ENCODE data around the gene ATP6V0A1.

ATP6V0A1 gene

DNA sequence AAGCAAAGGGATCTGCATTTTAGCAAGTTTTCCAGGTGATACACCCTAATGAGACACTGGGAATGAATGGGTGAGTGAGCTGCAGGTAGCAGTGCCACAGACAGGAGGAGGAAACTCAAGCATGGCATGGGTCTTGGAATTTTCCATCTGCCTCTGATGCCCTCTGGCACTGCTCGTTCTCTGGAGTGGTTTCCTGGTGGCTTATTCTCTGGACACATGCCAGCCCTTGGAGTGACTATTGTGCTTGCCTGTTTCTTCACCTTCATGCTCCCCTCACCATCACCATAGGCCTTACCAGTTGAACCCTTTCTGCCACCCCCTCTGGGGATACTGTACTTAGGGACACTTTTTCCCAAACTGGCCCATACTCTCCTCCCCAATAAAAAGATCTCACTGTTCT, 104.9 kb downstream of the ATP6V0A1 start:
- TF ChIP-seq, protein P1, sequence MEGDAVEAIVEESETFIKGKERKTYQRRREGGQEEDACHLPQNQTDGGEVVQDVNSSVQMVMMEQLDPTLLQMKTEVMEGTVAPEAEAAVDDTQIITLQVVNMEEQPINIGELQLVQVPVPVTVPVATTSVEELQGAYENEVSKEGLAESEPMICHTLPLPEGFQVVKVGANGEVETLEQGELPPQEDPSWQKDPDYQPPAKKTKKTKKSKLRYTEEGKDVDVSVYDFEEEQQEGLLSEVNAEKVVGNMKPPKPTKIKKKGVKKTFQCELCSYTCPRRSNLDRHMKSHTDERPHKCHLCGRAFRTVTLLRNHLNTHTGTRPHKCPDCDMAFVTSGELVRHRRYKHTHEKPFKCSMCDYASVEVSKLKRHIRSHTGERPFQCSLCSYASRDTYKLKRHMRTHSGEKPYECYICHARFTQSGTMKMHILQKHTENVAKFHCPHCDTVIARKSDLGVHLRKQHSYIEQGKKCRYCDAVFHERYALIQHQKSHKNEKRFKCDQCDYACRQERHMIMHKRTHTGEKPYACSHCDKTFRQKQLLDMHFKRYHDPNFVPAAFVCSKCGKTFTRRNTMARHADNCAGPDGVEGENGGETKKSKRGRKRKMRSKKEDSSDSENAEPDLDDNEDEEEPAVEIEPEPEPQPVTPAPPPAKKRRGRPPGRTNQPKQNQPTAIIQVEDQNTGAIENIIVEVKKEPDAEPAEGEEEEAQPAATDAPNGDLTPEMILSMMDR (IDR thresholded peaks at IDR 0.05; ENCODE audit: borderline replicate concordance, control extremely low read depth, extremely low read depth, insufficient read depth, missing control alignments) = no peak
- no peak for DNase-seq (ENCODE audit: low spot score)
- in situ Hi-C loops (cut with MboI; ENCODE audit: low sequenced_read_pairs, unreplicated experiment) = no loop called here

DNA sequence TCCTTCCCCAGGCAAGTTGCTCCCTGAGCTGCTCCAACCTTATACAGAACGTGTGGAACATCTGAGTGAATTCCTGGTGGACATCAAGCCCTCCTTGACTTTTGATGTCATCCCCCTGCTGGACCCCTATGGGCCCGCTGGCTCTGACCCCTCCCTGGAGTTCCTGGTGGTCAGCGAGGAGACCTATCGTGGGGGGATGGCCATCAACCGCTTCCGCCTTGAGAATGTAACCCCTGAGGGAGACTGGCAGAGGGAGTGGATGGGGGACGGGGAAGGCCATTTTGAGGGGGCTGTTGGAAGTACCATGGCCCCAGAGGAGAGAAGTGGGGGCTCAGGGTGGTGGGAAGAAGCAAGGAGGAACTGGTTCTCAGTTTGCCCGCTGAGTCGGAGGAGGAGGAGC, 105.3 kb downstream of the ATP6V0A1 start:
- TF ChIP-seq, protein P1 (IDR thresholded peaks at IDR 0.05; ENCODE audit: borderline replicate concordance, control extremely low read depth, extremely low read depth, insufficient read depth, missing control alignments) = no peak
- no peak for DNase-seq (ENCODE audit: low spot score)
- in situ Hi-C loops (cut with MboI; ENCODE audit: low sequenced_read_pairs, unreplicated experiment) = no loop called here

DNA sequence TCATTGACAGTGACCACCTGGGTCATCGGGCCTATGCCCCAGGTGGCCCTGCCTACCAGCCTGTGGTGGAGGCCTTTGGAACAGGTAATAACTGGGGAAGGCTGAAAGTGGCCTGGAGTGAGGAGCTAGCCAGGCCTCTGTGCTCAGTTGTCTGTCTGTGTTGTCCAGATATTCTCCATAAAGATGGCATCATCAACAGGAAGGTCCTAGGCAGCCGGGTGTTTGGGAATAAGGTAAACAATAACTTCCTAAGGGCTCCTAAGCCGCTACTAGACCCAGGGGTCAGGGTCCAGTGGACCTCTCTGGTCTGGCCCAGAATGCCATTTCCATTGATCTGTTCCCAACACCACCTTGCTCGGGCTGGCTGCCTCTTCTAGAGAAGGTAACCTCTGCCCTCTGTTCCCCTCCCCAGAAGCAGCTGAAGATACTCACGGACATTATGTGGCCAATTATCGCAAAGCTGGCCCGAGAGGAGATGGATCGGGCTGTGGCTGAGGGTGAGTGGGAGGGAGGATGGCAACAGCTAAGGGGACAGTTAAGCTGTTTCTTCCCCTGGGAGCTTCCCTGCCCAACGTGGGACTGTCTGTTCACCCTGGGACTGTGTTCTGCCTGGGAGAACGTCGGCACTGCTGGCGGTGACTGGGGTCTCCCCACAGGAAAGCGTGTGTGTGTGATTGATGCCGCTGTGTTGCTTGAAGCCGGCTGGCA, 106.3 kb downstream of the ATP6V0A1 start:
- in situ Hi-C loops (cut with MboI; ENCODE audit: low sequenced_read_pairs, unreplicated experiment) = no loop called here
- no peak for DNase-seq (ENCODE audit: low spot score)
- TF ChIP-seq, protein P1 (IDR thresholded peaks at IDR 0.05; ENCODE audit: borderline replicate concordance, control extremely low read depth, extremely low read depth, insufficient read depth, missing control alignments) = no peak

DNA sequence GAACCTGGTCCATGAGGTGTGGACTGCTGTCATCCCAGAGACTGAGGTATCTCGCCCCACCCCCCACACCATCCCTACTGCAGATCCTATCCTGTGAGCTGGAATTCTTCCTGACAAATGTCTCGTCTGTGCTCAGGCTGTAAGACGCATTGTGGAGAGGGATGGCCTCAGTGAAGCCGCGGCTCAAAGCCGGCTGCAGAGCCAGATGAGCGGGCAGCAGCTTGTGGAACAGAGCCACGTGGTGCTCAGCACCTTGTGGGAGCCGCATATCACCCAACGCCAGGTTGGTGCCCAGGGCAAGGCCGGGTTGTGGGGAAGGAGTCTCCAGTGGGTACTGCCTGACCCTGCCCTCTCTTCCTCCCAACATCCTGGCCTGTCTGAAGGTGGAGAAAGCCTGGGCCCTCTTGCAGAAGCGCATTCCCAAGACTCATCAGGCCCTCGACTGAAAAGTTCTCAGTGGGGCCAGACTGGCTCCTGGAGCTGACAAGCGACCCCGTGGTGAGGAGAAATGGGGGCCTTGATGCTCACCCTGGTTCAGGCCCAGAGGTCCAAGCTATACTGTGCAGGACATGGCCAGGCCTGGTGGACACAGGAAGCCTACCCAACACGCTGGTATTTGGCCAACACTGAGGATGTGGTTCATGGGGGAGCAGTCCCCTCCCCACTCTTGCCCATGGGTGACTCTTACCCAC, 107.0 kb downstream of the ATP6V0A1 start:
- in situ Hi-C loops (cut with MboI; ENCODE audit: low sequenced_read_pairs, unreplicated experiment) = no loop called here
- TF ChIP-seq, protein P1 (IDR thresholded peaks at IDR 0.05; ENCODE audit: borderline replicate concordance, control extremely low read depth, extremely low read depth, insufficient read depth, missing control alignments) = no peak

DNA sequence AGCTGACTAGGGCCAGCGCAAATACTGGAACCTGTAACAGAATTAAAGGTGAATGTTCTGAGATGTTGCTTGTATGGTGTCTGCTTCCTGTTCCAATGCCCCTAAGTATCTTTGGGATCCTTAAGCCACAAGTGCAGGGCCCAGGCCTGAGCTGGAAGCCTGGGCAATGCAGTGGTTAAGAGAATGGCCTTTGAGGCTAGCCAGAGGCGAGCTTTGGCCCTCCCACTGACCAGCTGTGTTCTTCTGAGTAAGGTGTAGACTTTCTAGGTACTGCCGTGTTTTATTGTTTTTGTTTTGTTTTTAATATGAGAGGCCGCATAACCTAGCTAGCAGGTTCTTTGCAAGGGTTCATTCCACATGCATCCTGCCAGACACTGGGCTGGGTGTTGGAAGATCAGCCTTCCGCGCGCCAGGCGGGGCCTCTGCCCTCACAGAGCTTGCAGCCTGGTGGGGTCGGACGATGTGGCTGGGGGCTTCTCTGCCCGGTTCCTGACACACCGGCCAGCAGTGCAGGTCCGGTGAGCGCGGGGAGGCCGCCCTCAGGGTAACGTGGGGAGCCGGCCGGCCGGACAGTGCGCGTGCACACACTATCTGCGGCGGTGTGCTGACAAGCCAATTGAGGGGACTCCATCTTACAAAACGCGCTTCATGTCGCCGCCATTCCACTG, 107.7 kb downstream of the ATP6V0A1 start:
- TF ChIP-seq, protein P1 (IDR thresholded peaks at IDR 0.05; ENCODE audit: borderline replicate concordance, control extremely low read depth, extremely low read depth, insufficient read depth, missing control alignments) = no peak
- in situ Hi-C loops (cut with MboI; ENCODE audit: low sequenced_read_pairs, unreplicated experiment) = no loop called here
- no peak for DNase-seq (ENCODE audit: low spot score)

More for the DNA sequence above, 107.0 kb downstream of the ATP6V0A1 start:
- no peak for DNase-seq (ENCODE audit: low spot score)

DNA sequence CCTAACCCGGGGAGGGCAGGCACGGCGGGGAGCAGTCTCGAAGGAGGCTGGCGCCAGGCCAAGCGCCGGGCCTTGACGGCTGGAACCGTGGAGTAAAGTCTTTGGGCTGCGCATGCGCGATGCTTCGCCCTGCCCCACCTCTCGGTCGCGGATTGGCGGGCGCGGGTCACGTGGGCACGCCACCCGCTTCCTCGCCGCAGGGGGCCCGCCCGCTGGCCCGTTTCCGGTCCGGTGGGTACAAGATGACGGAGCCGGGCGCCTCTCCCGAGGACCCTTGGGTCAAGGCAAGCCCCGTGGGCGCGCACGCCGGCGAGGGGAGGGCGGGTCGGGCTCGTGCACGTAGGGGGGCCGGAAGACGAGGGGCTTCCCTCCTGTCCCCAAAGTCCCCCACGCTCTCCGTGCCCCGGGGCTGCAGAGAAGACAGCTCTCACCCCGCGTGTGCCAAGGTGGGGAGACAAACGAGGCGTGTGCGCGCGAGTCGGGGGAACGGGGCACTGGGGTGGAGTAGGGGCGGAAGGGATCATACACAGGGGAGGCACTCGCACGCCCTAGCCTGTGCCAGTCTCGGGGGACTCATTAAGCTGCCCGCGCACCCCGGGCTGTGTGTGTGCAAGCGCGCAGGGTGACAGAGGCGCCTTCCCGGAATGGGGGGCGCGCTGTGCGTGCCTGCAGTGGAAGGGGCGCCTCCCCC, 108.3 kb downstream of the ATP6V0A1 start, which contains the start of gene MLX:
MLX (plus strand) TSS at position 218 of the 691 bp plus-strand sequence; CDS start at position 243, 25 bp downstream.
- DNase-seq (ENCODE audit: low spot score) = peak; percentile 100
- in situ Hi-C loops (cut with MboI; ENCODE audit: low sequenced_read_pairs, unreplicated experiment) = no loop called here
- TF ChIP-seq, protein P1 (IDR thresholded peaks at IDR 0.05; ENCODE audit: borderline replicate concordance, control extremely low read depth, extremely low read depth, insufficient read depth, missing control alignments) = no peak
